HG03520 (cell line): ENCODE measurements around the gene LINGO4.

Experiments used
- ATAC-seq: cut with Tn5 transposase; IDR thresholded peaks from one replicate; pipeline ENCODE4 v1.9.1; 2021; ENCODE audit warnings: mild to moderate bottlenecking, moderate library complexity; ENCODE audit not compliant: unreplicated experiment

Gene LINGO4

DNA sequence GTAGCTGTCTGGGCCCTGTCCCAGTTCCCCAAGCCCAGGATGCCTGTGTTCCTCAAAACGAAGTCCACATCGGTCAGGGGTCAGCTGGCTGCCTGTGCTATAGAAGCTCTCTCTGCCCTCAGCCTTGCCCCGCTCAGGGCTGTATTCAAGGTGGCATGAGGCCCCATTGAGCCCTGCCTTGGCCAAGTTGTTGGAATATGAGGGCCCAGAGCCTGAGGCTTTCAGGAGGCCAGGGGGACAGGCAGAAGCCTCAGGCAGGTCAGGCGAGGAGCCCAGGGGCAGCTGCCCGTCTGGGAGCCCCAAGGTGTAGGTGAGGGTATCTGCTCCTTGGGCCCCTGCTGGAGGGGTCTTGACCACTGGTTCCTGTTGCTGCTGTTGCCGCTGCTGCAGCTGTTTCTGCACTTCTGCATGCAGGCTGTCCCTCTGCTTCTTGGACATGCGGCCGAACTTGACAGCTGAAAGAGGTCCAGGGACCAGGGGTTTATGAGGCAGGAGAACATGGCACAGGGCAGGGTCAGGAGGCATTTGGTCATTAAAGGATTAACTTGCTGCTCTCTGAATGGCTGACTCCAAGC is 9.8 kb upstream of the LINGO4 start:
- no peak for ATAC-seq

DNA sequence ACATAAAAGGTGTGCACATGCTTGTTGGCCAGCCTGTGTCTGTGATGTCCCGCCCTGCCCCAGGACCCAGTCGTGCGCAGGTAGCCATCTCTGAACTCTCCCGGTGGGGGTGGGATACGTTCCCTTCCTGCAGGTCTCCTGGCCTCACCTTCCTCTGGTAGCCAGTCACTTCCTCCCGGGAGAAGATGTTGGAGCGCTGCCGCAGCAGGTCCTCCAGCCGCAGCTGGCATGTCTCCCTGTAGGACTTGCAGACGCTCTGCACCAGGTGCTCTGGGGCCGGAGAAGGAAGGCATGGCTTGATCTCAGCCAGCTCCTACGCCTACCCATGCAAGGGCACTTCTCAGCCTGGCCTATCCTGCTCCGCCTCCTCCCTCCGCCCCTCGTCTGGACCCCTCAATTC is 9.2 kb upstream of the LINGO4 start:
- ATAC-seq, result no peak

DNA sequence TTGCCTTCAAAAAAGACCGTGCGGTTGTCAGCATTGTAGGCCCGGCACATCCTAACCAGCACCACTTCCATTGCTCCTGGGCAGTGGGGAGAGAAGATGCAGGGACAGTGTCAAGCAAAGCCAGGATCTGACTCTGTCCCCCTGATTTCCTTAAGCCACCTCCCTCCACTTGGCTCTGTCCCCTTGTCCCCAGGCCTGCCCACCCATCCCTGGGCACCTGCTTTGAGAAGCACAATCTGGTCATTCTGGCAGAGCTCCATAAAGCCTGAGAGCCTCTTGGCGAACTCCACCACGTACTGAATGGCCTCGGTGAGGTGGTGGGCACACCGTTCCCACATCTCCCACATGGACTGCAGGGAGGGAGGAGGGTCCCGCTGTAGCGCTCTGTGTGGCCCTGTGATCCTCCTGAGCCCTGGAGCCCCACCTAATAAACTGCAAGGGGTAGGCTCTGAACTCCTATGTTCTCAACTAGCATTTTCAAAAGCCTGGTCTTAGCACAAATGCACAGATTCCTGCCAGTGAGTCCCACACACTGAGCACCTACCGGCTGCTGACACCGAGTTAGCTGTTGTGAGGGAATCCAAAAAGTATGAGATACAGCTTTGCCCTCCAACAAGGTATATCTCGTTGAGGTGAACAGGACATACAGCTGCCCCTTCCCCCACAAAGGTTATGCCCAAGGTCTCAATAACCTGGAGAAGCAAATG is 8.2 kb upstream of the LINGO4 start:
- no peak for ATAC-seq

DNA sequence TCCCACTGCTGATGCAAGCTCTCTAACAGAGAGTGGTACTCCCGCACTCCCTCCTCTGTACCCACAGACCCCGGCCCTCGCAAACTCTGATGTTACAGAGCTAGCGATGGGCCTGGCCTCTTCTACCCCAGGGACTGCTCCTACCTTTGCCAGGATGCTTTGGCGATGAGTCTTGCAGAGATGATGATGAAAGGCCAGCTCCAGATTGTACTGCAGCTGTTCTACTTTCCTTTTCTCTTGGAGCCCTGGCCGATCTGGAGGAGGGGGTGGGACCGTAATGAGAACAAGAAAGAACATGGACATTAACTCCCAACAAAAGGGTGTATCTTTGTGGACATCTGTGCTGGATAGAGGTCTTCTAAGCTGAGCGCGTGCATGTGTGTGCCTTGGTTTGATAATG is 6.0 kb upstream of the LINGO4 start:
- no peak for ATAC-seq

DNA sequence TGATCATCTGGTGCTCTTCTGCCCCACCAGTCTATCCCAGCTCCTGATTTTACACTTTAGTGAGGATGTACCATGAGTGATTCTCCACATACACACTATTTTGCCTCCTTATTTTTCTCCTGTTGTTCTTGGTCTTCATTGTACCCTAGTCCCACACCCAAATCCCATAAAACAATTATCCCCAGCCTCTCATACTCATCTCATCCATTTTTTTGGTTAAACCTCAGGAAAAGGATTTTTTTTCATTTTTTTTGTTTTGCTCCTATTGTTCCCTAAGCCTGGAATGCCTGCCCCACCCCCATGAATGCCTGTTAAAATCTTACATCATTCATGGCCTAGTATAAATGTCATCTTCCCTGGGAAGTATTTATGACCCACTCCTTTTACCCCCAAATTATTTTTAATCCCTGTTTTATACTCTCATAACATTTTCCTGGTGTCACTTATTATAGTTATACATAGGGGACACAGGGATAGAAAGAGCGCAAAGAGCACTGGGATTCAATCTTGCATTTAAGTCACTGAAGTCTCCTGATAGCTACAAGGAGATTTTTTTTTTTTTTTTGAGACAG is 4.9 kb upstream of the LINGO4 start:
- ATAC-seq, result no peak

DNA sequence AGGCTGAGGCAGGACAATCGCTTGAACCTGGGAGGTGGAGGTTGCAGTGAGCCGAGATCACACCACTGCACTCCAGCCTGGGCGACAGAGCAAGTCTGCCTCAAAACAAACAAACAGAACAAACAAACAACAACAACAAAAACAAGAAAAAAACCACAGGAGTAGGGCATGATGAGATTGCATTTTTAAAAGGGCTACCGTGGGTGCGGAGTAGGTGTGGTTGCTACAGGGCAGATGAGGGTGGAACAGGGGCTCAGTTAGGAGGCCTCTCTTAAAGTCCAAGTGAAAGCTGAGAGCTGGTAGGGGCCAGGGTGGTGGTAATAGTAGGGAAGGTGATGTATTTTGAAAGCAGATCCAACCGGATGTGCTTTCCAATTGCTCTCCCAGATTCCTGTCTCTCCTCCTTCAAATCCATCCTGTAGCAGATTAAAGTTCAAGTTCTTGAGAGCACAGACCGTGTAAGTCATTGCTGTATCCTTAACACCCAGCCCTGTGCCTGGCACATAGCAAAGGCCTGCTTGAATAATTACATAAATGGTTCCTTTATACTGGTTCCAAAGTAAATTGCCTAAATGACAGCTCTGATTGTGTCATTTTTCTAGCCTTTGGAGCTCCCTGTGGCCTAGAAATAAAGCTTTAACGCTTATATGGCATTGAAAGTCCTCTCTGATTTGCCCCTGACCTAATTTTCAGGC is 4.2 kb upstream of the LINGO4 start:
- no peak for ATAC-seq

DNA sequence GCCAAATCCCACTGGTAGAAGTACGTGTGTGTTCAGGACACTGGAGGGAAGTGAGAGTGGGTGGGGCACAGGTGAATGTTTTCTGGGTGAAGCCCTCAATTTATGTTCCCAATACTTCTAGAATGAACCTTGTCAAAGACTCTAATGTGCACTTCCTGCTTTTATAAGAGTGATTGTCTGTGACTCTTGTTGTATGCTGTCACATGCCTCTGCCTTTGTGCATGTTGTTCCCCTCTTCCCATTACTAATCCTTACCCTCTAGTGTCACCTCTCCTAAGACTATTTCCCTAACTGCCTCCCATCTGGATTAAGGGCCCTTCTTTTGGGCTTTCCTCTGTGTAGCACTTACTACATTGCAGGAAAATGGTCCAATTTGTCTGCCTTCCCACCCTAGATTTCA is 2.5 kb upstream of the LINGO4 start:
- ATAC-seq, result no peak

DNA sequence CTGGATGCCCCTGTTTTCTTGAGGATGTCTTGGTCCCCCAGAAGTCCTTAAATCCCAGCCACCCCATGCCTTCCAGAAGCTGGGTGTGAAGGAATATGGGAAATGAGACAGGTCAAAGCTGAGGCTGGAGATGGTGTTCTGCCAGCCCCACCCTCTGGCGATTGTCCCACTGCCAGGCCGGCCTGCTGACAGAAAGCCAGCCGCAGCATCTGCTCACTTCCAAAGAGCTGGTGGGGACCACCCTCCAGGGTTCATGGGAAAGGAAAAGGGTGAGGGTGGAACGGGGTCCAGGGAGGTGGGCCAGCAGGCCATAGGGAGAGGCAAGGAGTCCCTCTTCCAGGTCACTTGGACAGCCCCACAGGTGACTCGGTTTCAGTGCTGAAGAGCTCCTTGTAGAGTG is 1.9 kb upstream of the LINGO4 start:
- ATAC-seq, result no peak

DNA sequence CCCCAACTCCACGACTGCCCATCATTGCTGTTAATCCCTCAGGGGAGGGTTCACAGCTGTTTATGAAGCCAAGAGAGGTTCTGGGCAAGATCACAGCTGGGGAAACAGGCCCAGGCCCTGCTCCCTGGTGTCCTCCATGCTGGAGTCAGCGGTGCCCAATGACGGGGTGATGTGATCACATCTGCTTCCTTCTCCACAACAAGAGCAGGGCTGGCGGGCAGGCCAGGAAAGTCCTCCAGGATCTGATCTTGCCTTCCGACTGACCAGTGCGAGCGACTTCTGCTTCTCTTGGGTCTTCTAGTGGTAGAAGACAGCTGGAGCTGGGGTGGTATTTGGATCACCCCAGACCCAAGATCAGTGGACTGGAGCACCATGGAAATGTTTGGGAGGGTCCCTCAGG is 951 bp upstream of the LINGO4 start:
- ATAC-seq, result no peak

DNA sequence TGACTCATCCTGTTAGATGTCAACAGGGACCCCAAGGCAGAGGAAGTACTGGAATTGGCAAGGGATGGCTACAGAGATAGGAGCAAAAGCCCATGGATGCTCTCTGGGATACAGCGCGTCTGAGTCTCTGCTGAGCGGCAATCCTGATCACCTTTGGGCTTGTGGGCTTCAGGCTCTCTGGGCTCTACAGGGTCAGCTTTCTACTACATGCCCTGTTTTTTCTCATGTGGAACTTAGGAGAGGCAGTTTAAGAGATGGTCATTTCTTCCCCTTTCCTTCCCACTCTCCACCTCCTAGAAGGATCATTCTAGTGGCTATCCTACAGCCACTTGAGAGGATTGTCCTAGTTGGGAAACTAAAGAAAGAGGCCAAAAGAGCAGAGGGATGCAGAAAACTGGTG is 1.3 kb downstream of the LINGO4 start:
- no peak for ATAC-seq

DNA sequence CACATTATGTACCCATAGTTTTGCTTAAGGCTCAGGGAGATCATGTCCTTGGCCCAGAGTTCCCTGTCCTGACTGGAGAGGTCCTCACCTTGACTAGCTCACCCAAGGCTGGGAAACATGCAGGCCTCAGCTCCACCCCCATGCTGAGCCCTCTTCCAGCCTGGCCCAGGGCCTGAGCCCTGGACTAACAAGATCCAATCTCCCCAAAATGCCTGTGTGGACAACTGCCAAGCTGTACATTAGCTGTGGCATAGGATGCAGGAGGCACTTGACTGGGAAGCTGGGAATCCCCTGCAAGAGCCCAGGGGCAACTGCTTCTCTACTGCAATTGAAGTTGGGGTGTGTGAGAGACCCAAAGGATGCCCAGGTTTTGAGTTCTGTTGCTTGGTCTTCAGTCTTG is 2.1 kb downstream of the LINGO4 start:
- ATAC-seq, result no peak

DNA sequence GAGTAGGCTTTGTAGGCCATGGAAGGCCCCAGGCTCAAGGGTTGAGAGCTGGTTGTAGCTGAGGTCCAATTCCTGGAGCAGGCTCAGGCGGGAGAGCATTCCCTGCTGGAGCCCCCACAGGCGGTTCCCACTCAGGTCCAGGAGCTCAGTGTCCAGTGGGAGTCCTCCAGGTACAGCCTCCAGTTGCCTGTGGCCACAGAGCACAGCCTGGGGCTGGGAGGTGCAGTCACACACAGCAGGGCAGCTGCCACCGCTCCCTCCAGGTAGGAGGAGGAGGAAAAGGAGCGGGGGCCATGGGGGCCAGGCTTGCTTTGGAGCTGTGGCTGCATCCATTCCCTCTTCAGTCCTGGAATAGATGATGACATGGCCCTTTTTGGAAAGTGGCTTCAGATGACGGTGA is 2.8 kb downstream of the LINGO4 start:
- ATAC-seq, result no peak

DNA sequence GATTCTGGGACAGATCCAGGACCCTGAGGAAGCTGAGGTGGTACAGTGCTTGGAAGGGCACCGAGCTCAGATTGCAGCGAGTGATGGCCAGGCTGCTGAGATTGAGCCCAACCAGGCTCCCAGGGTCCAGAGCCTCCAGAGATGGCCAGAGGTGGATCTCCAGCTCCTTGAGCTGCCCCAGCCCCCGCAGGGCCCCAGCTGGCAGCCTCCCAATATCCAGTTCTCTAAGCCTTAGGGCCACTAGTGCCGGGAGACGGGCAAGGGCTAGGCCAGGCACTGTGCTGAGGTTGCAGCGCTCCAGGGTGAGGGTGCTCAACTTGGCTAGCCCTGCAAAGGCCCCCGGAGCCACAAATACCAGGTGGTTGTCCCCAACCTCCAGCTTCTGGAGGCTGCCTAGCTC is 3.4 kb downstream of the LINGO4 start:
- ATAC-seq, result no peak

DNA sequence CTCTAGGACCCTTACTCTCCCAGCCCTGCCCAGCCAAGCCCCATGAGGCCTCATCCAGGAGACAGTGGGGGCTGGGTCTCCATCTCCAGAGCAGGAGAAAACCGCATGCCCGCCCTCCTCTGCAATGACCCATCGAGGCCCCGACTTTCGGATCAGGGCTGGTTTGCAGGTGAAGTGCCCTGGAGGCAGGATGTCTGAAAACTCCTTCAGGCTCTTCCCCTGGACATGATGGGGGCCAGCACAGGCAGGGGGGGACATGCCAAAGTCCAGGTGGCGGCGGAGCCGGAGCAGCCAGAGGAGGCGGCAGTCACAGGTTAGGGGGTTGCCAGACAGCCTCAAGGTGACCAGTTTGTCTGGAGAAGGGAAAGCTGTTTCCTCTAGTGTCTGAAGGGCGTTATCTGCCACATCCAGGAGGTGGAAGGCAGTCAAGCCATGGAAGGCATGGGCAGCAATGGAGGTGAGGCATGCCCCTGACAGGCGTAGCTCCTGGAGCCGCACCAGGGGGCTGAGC is 3.9 kb downstream of the LINGO4 start:
- no peak for ATAC-seq

DNA sequence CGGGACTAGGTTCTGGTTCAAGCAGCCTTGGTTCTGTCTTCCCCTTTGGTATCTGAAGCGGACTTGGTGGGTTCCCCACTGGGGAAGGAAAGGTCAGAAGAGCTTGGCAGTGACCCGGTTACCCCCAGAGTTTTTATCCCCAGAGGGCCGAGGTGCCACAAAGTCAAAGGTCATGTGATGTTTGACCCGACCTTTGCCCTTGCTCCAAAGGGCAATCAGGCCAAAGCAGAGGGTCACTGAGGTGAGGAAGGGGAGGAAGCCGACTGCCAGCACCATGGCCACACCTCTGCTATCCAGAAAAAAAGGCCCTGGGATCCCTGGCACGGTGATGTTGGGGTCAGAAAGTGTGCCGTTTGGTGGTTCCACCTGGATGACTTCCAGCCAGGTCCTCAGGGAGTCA is 4.4 kb downstream of the LINGO4 start:
- ATAC-seq, result no peak

DNA sequence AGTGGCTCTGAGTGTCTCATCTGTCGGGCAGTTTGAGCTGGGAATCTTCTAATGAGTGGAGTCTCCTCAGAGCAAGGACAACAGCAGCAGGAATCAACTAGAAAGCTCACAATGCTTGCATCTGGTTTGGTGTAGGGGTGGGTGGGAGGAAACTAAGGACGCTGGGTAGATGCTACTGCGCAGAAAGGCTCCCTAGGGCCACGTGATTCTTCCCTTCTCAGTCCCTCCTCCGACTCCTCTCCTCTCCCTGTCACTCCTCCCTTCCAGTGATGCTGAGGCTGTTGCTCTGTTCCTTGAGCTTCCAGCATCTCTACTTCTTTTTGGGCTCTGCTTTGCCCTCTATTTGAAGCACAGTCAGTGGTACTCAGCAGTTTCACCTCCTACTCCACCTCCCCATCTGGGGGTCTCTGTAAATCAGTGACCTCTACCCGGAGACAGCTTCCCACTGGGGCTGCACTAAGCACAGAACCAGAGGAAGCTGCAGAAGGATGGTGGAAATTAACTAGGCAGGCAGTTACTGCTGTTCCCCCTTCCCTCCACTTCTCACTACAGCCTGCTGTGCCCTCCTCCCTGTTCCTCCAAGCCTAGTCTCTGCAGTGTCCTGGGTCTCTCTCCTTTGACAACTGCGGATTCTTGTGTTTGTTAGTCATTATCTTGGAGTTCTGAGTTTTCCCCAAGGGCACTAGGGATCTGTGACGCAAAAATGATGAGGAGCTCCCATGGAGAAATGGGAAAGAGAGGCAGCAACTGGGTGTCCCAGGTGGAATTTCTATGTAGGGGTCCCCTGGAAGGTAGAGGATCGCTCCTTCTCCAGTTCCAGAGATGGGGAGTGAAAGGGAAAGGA is 5.8 kb downstream of the LINGO4 start:
- no peak for ATAC-seq

DNA sequence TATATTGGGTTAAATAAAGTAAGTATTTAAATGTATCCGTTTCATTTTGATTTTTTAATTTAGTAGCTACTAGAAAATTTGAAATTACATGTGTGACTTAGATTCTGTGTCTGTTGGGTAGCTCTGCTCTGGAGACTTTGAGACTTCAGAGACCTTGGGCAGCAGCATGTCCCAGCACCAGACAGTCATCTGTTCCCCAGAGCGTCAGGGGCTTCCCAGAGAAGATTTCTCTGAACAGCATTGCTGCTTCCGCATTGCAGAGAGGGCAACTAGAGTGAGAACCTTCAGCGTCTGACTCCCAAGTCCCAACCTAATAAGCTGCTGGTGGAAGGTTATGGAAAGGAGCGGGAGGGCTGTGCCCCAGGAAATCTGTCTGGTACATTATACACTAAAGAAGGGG is 6.6 kb downstream of the LINGO4 start:
- no peak for ATAC-seq

DNA sequence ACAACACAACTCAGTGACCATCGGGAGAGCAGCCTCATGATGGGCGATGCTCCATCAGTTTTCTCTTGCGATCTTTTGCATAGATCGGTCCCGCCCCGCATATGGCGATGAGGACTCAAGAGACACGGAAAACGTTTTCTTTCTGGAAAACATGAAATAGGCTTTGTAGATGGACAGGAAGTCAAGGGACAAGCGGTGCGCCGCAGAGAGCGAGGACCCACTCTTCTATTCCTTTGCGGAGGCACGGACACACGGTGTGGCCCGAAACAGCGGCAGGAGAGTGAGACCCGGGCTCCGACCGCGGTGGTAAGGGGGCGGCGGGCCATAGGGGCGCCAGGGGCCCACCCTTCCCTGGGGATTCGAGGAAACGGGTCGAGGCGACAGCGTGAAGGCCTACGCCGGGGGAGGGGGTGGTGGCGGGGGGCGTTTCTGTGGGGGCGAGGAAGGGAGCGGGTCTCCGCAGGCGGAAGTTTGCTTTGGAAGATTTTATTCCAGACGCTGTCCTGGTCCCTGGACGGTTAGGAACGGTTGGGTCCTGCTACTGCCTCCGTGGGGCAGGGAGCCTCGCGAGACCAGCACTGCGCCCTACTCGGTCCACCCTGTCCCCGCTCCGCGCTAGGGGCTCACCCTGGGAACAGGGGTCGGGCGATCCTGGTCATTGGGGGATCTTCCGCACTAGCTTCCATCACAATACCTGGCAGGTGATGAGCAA is 14.1 kb downstream of the LINGO4 start:
- no peak for ATAC-seq

DNA sequence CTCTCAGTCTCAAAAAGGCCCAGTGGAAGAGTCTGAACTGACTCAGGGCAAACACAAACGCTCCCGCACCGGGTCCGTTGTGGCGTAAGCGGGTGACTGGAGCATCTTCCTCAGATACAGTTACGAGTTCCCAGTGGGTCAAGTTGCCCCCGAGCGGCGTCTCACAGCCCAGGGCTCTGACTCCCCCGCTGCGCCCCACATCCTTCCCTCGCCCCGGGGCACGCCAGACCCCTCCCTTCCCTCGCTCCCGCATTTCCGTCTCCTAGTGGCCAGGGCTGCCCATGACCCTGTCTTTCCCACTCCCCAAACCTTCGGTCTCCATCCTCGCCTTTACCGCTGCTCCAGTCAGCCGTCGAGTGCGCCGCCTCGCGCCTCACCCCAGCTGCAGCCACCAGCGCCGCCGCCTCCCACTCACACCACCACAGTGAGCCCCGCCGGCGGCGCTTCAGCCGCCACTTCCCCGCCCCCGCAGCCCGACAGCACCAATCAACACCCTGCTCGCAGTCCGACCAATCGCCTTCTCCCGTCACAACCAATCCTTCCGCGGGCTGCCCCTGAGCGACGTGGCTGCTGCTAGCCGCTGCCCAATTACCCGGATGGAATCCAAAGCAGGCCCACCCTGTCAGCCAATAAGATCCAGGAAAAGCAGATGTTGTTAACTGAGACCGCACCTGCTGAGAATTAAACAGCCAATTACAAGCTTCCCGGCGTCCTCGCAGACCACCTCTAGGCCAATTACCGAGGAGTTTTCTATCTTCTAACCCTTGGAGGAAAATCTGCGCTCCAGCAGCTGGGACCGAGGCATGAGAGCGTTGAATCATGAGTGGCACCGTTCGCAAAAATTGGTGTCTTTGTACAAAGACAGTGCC is 14.9 kb downstream of the LINGO4 start, which contains the start of gene TDRKH:
Gene TDRKH (minus strand): TSS at position 430 of the 869 bp plus-strand sequence. CDS start 7,478 bp downstream, outside the sequence.
- ATAC-seq, result peak; percentile 91
